LNCaP clone FGC (cell line): ENCODE data around the gene C1QTNF8.

ENCODE experiments used
- DNase-seq: peaks from one replicate; pipeline ENCODE4 v3.0.0-alpha.2; 2011; ENCODE audit warnings: low read depth
- H3K4me3 ChIP-seq: 2 replicates; pipeline ENCODE4 v1.5.1; 2011; ENCODE audit warnings: mild to moderate bottlenecking, low read depth, low read length, control low read depth
- TF ChIP-seq, protein P1 (sequence below): IDR thresholded peaks from 2 replicates; pipeline ENCODE4 v1.5.1; 2012; ENCODE audit warnings: mild to moderate bottlenecking; ENCODE audit not compliant: control insufficient read depth, insufficient read depth; ENCODE audit errors: extremely low read depth

The C1QTNF8 gene

DNA sequence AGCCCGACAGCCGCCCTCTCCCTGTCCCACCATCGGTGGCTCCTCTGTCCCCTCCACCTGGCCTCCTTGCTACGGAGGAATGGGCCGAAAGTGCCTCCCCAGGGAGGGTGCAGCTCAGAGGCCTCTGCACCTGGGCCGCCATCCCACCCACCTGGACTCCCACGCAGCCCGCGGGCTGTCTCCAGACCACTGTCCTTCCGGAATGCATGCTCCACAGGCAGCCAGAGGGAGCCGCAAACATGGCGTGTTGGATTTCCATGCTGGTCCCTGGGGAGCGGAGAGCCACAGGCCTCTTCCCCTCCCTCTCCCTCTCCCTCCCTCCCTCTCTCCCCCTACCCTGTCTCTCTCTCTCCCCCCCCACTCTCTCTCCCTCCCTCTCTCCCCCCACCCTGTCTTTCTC lies 20.5 kb downstream of the C1QTNF8 start:
- TF ChIP-seq, protein P1, sequence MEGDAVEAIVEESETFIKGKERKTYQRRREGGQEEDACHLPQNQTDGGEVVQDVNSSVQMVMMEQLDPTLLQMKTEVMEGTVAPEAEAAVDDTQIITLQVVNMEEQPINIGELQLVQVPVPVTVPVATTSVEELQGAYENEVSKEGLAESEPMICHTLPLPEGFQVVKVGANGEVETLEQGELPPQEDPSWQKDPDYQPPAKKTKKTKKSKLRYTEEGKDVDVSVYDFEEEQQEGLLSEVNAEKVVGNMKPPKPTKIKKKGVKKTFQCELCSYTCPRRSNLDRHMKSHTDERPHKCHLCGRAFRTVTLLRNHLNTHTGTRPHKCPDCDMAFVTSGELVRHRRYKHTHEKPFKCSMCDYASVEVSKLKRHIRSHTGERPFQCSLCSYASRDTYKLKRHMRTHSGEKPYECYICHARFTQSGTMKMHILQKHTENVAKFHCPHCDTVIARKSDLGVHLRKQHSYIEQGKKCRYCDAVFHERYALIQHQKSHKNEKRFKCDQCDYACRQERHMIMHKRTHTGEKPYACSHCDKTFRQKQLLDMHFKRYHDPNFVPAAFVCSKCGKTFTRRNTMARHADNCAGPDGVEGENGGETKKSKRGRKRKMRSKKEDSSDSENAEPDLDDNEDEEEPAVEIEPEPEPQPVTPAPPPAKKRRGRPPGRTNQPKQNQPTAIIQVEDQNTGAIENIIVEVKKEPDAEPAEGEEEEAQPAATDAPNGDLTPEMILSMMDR, result no peak
- H3K4me3 ChIP-seq, result no peak overlapping the region
- DNase-seq, result no peak

- TF ChIP-seq, protein P1, result no peak
- H3K4me3 ChIP-seq, result no peak overlapping the region
- DNase-seq, result no peak
Measured at GRCh38 chr16:1074379-1074649, 21.7 kb downstream of the C1QTNF8 start.

GRCh38 chr16:1073566-1074378 lies 22.3 kb downstream of the C1QTNF8 start:
- TF ChIP-seq, protein P1, result 0 out of 2 replicates have a peak, but pooled peaks have one; percentile 8
- no peak overlapping the region for H3K4me3 ChIP-seq
- DNase-seq, result no peak

DNA sequence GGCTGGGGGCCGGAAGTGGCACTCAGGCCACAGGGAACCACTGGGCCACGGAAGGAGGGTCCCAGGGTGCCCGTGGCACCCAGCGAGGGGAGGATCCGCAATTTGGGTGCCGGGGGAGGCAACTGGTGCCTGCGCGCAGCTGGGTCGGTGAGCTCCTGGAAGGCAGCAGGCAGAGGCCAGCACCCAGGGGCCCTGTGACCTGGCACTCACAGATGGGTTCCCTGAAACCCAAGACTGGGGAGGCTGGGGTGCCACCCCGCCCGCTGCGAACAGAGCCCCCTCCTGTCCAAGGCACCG lies 22.8 kb downstream of the C1QTNF8 start:
- no peak overlapping the region for H3K4me3 ChIP-seq
- TF ChIP-seq, protein P1, result no peak
- no peak for DNase-seq

DNA sequence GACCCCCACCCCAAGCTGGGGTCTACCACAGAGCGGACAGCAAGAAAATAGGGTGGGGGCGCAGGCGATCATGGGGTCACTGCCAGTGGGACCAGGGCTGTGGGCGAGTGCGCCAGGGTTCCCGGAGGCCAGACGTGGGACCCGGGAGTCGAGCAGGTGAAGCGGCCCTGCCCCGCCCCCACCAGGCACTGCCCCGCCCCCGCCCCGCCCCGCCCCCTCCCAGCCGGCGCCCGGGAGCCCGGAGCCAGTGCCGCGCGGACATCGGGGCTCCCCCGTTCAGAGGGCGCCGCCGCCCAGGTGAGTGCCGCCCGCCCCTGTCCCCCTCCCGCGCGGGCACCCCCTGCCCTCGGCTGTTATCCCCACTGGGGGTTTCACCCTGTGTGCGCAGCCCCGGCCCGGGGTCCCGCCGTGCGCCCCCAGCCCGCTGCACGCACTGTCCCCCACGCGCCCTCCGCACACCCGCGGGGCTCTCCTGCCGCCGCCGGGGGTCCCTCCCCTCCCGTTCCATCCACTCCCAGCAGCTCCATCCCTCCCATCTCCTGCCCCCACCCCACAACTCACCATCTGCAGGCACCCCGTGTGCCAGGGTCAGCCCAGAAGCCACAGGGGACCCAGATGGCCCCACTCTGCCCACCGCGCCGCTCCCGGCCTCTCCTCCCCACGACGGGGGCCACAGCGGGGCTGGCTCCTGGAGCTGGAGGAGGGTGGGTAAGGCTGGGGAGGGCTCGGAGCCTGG lies 23.4 kb downstream of the C1QTNF8 start, which contains the start of gene SSTR5:
Gene SSTR5, plus strand, starts transcription at position 222 of the 736 bp plus-strand sequence. CDS start 6,122 bp downstream, outside the sequence.
- TF ChIP-seq, protein P1, result no peak
- no peak within 1 kb of the TSS for H3K4me3 ChIP-seq
- DNase-seq, result no peak

DNA sequence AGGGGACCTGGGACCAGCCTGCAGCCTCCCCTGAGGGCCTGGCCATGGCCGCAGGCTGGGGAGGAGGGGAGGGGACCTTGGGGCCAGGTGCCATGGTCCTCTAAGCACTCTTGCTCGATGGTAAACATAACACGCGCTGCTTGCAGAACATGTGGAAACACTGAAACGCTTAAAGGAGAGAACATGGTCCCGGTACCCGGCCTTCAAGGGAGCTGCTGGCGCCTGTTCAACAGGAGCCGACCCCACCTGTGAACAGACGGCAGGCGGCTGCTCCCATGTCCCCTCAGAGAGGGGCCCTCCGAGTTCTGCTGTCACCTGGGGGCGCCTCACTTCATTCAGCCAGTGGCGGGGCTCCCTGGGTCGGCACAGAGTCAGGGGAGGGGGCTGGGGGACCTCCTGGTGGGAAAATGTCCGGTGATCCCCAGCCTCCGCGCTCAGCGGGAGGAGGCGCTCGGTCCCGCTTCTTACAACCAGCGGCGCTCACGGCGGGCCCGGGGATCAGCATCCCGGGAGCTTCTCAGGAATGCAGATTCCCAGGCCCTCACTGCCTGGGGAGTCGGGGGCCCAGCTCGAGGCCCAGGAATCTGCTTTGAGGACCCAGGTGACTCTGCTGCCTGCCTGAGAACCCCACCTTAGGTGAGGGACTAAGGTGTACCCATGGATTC lies 24.4 kb downstream of the C1QTNF8 start:
- no peak overlapping the region for H3K4me3 ChIP-seq
- DNase-seq, result no peak

More for the DNA sequence above, 24.4 kb downstream of the C1QTNF8 start:
- TF ChIP-seq, protein P1, result no peak
